IPS-11a (cell line): ENCODE results near the gene ADIPOR2.

Experiments used
- H3K4me3 ChIP-seq: one replicate; pipeline ENCODE4 v1.5.1; 2013; ENCODE audit warnings: low read depth, low read length, control low read depth

Gene ADIPOR2, protein sequence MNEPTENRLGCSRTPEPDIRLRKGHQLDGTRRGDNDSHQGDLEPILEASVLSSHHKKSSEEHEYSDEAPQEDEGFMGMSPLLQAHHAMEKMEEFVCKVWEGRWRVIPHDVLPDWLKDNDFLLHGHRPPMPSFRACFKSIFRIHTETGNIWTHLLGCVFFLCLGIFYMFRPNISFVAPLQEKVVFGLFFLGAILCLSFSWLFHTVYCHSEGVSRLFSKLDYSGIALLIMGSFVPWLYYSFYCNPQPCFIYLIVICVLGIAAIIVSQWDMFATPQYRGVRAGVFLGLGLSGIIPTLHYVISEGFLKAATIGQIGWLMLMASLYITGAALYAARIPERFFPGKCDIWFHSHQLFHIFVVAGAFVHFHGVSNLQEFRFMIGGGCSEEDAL

DNA sequence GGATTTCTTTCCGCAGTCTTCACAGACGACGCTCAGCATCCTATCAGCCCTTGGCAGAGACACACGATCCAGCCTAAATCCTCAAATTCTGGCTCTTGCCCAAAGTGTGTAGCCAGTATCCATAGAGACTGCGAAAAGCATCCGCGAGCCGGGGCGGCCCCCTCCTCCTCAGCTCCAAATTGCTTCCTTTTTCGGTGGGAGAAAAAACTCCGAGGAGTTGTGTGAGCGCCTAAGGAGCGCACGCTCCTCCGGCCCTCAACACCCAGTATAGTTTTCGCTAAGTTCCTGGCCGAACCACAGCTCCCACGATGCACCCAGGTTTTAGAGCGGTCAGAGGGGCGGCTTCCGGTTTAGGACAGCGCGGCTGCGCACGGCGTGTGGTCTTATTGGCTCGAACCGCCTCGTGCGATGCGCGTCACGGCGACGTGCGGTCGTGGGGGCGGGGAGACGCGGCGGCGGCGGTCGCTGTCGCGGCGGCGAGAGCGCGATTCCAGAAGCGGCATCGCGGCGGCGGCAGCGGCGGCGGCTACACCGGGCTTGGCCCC lies at the start of gene ADIPOR2:
TSS of gene ADIPOR2 (plus strand) at position 493 of the 545 bp plus-strand sequence. CDS start 63,274 bp downstream, outside the sequence.
- H3K4me3 ChIP-seq: peak within 1 kb of the TSS; percentile 88

DNA sequence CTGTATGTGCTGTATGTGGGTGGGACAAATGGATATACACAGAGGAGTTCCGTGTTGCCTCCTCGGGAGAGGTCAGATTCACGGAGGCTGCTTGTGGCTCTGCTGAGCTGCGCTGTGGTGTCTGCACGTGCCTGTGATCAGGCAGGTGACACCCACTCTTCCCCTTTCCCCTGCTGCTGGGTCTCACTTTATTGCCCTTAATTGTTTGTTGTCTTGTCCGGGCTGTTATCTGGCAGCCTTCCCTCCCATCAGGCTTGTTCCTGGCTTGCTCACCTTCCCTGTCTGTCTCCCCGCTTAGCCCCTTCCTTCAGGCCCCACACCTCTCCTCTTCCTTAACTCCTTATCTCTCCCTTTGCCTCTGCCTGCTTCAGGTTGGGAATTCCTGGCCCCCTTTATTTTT lies 48.4 kb upstream of the ADIPOR2 start:
- no peak overlapping the region for H3K4me3 ChIP-seq

DNA sequence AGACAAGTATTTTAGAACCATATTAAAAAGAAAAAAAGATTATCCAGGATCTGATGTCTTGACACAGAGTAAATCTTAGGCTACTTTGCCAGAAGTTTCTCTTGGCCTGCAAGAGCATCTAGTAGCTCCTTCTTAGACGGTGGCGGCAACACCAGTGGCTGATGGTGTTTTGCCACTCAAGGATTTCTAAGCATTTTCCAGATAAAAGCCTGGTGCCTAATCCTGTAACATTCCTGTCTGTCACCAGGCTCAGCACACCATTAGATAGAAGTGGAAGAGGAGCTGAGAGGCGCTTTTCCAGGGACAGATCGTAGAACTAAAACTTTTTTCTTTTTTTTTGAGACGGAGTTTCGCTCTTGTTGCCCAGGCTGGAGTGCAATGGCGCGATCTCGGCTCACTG lies 47.8 kb upstream of the ADIPOR2 start:
- no peak overlapping the region for H3K4me3 ChIP-seq

DNA sequence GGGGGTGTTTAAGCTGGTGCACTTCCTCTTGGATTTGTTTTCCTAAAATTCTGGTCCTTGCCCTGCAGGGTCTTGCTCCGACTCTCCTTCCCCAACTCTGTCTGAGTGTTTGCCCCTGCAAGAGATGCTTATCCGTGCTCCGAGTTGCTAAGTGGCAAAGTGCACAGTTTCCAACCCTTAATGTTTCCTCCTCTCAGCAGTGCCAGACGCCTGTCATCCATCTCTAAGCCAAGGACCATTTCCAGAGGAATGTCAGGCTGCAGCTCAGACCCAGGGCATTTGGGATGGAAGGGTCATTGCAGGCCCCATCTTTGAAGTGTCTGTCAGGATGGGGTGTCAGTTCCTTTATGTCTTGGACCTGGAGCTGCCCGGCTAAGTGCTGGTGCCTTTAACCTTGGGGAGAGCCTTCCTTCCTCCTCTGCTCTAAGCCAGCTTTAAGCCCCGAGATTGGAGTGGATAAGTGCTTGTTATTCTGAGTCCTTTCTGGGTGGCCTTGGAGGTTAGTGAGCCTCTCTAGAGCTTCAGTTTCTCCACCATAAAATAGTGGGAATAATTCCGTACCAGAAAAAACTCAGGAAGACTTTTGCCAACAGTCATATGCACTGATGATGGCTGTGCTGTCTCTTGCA lies 46.9 kb upstream of the ADIPOR2 start:
- no peak overlapping the region for H3K4me3 ChIP-seq

DNA sequence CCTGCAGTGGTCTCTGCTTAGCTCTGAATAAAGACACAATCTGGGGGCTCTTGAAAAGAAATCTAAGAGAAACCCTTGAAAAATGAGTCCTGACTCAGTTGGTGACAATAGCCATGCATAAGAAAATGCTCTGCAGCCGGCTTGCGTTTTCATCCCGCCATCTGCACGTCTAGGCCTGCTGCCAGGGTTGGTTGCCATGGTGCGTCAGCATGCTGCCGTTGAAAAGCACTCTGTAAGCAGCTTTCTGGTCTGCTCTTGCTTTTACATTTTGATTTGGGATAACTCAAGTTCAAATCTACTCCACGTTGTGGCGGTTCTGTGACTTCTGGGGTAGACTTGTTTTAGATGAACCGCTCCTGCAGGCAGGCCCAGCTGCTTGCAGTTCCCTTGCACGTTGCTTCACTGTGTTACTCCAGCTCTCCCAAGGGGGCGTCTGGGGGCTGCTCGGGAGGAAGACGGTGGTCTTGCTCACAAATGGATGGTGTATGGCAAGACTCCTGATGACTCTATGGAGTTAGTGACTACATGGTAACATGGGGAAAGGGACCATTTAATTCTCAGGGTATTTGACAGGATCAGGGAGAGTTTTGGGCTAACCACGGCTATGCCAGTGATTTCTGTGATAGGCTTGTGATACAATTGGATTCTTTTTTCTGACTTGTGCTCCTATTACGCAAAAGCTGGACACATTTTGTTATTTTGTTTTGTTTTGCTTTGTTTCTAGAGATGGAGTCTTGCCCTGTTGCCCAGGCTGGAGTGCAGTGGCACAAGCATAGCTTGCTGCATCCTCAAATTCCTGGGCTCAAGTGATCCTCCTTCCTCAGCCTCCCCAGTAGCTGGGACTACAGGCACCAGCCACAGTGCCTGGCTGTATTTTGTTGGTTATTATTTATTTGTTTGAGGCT lies 46.1 kb upstream of the ADIPOR2 start:
- no peak overlapping the region for H3K4me3 ChIP-seq

DNA sequence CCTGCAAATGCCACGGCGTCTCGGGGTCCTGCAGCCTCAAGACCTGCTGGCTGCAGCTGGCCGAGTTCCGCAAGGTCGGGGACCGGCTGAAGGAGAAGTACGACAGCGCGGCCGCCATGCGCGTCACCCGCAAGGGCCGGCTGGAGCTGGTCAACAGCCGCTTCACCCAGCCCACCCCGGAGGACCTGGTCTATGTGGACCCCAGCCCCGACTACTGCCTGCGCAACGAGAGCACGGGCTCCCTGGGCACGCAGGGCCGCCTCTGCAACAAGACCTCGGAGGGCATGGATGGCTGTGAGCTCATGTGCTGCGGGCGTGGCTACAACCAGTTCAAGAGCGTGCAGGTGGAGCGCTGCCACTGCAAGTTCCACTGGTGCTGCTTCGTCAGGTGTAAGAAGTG lies 45.1 kb upstream of the ADIPOR2 start:
- no peak overlapping the region for H3K4me3 ChIP-seq

DNA sequence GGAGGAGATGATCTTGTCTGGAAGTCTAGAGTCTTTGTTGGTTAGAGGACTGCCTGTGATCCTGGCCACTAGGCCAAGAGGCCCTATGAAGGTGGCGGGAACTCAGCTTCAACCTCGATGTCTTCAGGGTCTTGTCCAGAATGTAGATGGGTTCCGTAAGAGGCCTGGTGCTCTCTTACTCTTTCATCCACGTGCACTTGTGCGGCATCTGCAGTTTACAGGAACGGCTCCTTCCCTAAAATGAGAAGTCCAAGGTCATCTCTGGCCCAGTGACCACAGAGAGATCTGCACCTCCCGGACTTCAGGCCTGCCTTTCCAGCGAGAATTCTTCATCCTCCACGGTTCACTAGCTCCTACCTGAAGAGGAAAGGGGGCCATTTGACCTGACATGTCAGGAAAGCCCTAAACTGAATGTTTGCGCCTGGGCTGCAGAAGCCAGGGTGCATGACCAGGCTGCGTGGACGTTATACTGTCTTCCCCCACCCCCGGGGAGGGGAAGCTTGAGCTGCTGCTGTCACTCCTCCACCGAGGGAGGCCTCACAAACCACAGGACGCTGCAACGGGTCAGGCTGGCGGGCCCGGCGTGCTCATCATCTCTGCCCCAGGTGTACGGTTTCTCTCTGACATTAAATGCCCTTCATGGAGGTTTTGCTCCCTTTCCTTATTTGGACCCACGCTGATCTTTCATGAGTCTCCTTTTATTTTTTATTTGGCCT lies 44.1 kb upstream of the ADIPOR2 start:
- no peak overlapping the region for H3K4me3 ChIP-seq

DNA sequence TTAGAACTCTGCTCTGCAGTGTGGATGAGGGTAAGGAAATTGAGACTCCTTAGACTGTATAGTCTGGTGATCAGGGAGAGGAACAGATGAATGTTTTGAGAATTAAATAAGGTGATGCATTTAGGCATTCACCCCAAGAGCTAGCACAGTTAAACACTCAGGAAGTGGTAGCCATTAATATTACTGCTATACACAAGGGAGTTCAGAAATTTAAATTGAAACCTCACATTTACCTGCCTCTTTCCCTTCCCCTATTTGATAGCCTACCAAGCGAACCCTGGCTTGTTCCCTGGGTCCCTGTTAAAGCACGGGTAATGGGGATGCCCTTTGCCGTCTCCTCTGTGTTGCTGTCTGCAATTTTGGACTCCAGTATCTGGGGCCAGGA lies 43.6 kb upstream of the ADIPOR2 start:
- H3K4me3 ChIP-seq: no peak overlapping the region

DNA sequence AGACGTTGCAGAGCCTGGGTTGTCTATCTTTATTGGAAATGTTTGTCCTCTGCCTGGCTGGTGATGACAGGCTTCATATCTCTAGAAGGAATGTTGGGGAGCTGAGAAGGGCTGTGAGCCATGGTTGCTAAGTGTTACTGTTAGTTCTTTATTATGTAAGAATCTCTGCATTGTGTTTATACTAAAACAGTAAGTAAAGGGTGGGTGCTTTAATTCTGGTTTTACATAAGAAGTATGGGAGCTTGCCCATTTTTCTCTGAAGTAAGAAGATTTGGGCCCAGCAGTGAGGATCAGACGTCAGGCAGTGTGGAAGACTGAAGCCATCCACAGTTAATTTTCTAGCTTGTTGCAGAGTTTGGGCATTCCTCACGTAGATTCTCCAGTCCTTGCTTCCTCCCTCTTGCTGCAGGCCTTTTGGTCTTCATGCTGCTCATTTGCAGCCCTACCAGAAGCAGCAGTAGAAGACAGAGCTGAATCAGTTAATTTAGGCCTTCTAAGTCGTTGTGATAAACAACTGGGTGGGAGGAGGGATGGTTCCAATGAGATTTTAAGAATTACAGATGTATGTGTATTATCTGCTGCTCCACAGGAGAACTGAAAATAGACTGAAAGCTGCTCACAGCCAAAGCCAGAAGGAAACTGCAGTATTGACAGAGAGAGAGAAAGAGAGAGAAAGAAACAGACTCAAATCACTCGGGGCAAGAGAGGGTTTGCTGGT lies 40.5 kb upstream of the ADIPOR2 start:
- H3K4me3 ChIP-seq: no peak overlapping the region

DNA sequence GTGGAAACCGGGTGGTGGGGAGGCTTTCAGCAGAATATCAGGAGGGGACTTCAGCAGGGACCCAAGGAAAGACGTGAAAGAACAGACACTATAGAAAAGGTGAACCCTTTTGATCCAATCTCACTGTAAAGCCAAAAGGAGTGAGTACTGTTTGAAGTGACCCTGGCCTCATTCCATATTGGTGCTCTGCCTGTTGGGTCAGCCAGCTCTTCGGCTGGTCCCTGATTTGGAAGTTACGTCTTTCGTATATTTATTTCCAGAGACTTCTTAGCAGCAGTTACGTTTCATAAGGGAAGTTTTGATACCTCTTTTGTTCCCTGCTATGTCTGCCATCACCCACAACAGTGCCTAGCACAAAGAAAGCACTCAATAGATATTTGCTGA lies 39.9 kb upstream of the ADIPOR2 start:
- H3K4me3 ChIP-seq: no peak overlapping the region

DNA sequence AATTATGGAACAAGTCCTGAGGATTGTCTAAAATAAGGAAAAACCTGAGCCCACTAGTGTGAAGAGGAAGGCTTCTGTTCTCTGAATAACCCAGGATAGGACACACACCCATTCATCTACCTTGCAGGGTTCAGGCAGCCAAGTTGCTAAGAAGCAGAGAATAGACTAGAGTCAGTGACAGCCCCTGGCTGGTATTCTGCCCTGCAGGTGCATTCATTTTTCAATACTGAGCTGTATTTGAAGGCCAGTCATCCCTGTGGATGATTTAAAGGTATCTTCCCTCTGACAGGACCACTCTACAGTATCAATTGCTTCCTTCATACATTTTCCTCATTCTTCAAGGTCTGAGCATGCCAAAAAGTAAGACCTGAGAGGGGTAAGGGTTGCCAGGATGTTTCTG lies 38.9 kb upstream of the ADIPOR2 start:
- H3K4me3 ChIP-seq: no peak overlapping the region

DNA sequence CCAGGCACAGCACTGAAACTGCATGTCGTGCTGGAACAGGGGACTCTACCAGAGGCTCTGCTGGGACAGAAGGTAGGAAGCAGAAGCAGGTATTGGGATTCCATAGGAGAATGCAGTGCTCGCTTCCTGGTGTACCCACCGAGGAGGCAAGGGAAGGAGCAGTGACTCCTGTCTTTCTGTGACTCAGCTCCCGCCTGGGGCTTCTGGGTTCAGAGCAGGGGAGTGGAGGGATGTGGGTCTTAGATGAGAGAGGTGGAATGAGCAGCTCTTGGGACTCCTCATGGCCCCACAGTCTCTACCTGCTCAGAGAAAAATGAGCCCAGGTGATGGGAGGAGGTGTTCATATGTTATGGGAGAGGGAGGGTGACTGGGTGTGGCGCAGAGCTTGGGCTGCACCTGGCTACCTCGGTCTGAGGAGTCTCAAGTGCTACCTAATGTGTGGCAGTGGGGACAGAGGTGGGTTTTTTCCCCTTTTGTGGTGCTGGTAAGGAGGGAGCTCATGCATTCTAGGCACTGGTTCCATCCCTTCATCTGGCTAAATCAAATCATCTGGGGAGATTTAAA lies 35.6 kb upstream of the ADIPOR2 start:
- no peak overlapping the region for H3K4me3 ChIP-seq

DNA sequence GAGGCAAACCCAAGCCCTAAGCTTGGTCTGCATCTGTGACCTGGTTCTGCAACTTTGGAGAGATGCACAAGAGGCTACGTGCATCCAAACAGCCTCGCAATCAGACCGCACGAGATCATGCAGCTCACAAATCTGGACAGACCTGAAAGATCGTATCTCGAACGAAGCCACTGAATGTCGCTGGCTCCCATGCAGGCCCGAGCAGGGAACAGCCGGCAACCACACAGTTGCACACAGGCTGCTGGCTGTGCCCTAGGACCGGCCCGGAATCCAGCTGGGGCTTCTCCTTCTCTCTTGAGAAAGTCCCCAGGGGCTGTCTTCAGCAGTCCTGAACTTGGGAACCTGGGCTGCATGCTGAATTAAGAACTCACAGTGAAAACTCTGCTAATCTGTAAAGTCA lies 34.0 kb upstream of the ADIPOR2 start:
- no peak overlapping the region for H3K4me3 ChIP-seq

DNA sequence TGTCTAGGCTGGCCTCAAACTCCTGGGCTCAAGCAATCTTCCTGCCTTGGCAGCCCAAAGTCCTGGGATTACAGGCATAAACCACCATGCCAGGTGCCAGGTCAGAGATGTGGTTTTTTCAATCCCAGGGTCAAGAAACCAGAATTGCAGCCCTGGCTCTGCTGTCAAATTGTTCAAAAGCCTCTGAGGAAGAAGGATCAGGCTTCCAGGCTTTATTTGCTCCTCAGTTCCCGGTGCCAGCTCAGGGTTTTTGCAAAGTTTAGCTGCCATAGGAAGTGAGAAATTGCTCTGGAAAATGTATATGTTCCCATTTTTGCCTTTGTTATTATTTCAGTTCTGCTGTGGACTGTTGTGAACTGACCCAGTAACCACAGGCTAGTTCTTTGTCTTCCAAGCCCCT lies 33.2 kb upstream of the ADIPOR2 start:
- no peak overlapping the region for H3K4me3 ChIP-seq

DNA sequence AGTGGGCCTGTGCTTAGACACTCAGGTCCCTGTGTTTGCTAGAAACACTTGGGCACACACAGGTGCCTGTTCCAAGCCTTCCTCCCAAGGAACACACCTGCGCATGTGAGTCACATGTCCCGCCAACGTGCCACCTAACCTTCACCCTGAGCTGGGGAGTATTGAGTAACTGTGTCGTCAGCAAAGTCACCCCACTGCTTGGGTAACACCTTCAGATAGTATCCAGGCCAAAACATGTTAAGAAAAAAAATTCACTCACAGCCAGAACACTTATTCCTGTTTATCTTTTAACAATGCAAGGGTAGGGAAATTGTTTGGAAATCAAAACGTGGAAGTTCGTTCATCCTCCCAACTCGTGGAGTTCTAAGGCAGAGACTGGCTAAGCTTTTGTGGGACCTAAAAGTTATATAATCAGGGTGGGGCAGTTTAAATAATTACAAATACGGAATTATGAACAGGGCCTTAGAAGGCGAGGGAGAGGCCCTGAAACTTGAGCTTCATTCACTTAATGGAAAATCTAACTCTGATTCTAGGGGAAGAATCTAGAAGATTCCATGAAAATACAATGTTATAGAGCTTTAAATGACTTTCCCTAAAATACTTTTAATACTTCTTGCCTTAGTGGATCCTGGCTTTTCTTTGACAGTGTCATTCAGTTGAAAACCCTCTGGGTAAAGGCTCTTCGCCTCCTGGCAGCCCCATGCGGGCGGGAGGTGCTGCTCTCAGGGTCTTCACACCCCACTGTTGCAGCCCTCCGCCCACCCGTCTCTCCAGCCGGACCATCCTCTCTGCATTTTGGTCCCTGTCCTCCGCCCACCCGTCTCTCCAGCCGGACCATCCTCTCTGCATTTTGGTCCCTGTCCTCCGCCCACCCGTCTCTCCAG lies 30.3 kb upstream of the ADIPOR2 start:
- H3K4me3 ChIP-seq: no peak overlapping the region

DNA sequence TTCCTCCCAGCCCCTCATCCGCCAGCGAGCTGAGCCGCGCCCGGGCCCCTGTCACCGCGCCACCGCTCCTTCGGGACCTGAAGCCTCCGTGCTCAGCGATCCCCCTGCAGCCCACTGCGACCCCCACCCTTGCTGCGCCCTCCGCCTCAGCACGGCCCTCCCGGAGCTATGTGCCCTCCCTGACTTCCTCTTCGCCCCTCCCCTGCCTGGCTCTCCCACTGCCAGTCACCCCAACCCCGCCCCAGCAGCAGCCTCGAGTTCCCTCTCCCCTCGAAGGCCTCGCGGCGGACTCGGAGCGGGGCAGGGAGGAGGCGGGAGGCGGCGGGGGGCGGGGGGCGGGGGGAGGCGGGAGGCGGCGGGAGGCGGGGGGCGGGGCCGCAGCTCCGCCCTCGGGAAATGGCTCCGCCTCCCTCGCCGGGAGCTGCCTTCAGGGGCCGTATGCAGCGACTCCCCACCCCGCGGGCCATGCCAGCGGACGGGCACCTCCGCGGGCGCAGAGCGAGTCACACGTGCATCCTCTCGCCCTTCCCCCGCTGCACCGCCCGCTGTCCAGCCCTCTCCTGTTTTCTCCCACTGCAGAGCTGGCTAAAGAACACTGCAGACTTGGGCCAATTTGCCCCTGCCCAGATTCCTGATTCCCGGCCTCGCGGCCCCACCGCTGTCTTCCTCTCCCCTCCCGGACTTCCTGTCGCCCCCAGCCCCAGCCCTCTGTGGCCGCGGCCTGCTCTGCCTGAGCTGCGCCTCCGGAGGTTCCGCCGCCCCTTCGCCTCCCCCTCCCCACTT lies 29.1 kb upstream of the ADIPOR2 start:
- peak overlapping the region; percentile 59 for H3K4me3 ChIP-seq

DNA sequence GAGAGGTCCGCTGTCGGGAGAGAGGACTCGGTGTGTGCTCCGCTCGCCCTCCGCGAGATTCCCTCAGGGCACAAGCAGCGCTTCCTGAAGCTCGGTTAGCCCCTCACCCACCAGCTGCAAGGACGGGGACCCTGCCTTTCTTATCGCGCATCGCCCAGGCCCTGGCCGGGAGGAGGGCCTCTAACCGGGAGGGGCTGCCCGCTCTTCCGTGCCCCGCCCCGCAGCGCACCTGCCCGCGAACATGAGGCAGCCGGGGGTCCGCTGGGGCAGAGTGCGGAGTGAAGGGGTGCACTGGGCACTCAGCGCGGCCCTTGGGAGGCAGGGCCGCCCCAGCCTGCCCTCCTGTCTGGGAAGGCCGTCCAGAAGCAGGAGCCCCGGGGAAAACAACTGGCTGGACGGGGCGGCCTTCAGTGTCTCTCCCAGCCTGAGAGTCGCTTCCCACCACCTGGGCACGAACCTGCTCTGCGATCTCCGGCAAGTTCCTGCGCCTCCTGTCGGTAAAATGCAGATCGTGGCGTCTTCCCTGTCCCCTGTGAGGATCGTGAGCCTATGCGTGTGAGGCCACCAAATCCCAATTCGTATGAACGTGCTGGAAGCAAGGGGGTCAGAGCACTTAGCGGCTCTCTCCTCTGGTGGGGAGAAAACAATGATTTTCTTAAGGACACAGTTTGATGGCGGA lies 28.0 kb upstream of the ADIPOR2 start:
- H3K4me3 ChIP-seq: peak overlapping the region; percentile 27
